OCI-M2 (cell line): Measurements from ENCODE around the gene CPLX3.

ENCODE experiments used
- DNase-seq: peaks from one replicate; lab custom pipeline; 2025; ENCODE audit not compliant: unreplicated experiment; lab: John Stamatoyannopoulos, UW

CPLX3 gene

DNA sequence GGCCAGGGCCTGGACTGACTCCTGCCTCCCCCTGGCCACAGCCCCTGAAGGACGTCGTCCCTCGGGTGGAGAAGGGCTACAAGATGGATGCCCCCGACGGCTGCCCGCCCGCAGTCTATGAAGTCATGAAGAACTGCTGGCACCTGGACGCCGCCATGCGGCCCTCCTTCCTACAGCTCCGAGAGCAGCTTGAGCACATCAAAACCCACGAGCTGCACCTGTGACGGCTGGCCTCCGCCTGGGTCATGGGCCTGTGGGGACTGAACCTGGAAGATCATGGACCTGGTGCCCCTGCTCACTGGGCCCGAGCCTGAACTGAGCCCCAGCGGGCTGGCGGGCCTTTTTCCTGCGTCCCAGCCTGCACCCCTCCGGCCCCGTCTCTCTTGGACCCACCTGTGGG, 24.1 kb upstream of the CPLX3 start:
- DNase-seq = no peak

DNA sequence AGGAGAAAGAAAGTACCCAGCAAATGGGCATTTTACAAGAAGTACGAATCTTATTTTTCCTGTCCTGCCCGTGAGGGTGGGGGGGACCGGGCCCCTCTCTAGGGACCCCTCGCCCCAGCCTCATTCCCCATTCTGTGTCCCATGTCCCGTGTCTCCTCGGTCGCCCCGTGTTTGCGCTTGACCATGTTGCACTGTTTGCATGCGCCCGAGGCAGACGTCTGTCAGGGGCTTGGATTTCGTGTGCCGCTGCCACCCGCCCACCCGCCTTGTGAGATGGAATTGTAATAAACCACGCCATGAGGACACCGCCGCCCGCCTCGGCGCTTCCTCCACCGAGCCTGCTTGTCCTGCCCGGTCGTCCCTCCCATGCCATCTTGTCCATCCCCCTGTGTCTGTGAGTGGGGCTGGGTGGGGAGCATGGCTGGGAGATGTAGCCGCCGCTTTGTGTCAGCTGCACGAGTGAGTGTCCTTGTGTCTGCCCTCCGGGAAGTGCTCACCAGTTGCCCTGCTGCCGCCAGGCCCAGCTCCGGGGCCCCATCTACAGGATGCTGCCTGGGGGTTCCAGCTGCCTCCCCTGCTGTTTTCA, 23.5 kb upstream of the CPLX3 start:
- DNase-seq = no peak

- no peak for DNase-seq
These were observed 21.5 kb upstream of the CPLX3 start for GRCh38 chr15:74804935-74805334.

GRCh38 chr15:74807282-74807681, 19.1 kb upstream of the CPLX3 start:
- no peak for DNase-seq

- no peak for DNase-seq
These were observed 18.2 kb upstream of the CPLX3 start for GRCh38 chr15:74808078-74808839.

DNA sequence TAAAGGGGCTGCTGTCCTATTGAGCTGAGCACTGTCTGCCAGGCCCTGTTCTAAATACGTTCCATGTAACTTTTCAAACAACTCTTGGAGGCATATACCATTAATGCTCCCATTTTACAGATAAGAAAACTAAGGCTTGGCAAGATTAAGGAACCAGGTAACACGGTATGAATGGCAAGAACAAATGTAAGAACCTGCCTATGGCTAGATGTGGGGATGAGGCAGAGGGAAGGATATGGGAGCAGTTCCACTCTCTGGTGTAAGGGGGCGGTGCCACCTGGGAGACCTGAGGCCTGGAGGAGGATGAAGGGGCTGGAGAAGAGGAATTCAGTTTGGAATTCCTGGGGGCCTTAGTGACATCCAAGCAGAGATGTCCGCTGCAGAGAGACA, 17.6 kb upstream of the CPLX3 start:
- no peak for DNase-seq

DNA sequence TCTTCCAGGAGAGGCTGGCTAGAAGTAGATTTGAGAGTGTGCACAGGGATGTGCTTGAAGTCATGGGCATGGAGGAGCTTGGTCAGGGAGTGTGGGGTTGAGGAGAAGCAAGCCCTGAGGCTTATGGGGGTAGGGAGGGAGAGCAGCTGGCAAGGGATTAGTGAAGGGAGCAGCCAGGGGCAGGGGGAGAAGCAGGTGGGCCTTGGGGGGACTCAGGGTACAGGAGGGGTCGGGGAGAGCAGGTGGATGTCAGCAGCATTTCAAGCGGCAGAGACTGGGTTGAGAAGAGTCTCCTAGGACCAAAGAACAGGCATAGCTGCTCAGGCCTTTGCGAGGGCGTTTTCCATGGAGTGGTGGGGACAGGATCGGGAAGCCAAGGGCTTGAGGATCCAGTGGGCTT, 17.2 kb upstream of the CPLX3 start:
- no peak for DNase-seq

DNA sequence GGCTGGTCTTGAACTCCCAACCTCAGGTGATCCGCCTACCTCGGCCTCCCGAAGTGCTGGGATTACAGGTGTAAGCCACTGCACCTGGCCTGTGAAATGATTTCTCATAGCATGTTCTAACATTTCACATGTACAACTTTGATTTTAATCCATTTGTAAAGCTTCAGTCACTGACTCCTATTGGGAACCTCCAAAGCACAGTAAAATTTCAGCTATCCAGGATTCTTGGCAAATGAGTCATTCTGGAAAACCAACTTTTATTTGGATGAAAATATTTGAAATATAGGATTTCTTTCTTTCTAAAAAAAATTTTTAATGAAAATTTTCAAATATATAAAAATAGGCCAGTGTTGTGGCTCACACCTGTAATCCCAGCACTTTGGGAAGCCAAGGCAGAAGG, 16.5 kb upstream of the CPLX3 start:
- DNase-seq = no peak

- no peak for DNase-seq
These were observed 13.9 kb upstream of the CPLX3 start, which contains the start of gene LMAN1L for GRCh38 chr15:74812533-74812932. TSS of gene LMAN1L (plus strand) at chr15:74812835. CDS start at chr15:74812855, 20 bp downstream.

DNA sequence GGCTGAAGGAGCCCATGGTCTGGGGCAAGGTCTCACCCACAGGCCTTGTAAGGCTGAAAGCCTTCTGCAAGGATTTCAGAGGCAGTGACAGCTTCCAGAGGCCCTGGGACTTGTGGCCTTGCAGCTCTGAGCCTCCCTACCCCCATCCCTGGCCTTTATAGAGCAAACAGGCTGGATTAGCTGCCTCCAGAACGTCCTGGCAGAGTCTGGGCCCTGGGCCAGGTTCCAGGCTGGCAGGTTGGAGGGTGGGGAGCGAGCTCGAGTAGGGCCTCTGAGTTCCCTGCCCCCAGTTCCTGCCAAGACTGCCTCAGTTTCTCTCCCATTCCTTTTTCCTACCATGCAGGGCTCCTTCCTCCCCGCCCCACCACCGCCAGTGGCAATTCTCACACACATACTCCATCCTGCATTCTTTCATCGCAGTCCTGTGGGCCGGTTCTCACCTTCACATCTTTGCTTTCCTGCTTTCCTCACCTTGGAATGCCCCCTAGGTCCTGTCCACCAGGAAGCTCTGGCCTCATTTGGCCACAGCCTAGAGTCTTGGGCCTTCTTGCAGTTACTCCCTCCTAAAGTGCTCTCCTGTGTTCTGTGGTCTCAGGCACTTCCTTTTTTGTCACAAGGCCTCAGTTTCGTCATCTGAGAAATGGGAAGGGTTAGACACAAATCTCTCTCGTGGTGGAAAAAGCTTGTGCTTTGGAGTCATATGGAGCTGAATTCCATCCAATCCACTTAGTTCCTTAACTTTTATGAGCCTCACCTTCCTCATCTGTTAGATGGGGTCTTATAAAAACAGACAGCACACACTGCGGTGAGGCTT, 11.1 kb upstream of the CPLX3 start:
- DNase-seq = no peak

- DNase-seq = no peak
These were observed 10.5 kb upstream of the CPLX3 start for GRCh38 chr15:74815961-74816360.

DNA sequence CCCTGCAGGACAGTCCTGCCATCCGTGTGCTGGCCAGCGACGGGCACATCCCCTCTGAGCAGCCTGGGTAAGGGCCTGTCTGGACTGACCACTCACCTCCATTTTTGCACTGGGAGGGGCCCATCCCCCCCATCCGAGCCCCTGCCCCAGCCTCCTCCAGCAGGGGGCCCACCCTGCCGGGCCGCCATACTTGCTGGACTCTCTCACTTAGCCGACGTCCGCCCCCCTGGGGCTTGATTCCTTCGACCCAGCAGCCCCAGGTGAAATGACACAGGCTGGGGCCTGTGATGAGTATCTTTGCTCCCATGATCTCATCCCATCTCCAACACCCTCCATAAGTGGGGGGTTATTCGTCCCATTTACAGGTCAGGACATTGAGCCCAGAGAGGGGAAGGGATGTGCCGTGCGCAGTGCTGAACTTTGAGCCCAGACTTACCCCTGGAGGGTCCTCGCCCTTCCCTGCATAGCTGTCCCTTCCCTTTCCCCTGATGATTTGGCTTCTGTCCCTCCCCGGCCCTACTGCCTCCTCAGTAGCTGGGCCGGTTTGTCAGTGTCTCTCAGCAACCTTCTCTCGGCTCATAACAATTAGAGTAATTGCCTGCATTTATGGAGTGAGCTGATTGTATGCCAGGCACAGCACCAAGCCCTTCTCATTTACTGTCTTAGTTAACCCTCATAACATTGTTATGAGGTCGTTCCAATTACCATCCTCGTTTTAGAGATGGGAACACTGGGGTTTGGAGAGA, 9.6 kb upstream of the CPLX3 start:
- no peak for DNase-seq

- DNase-seq = no peak
These were observed 9.1 kb upstream of the CPLX3 start for GRCh38 chr15:74817370-74817737.

DNA sequence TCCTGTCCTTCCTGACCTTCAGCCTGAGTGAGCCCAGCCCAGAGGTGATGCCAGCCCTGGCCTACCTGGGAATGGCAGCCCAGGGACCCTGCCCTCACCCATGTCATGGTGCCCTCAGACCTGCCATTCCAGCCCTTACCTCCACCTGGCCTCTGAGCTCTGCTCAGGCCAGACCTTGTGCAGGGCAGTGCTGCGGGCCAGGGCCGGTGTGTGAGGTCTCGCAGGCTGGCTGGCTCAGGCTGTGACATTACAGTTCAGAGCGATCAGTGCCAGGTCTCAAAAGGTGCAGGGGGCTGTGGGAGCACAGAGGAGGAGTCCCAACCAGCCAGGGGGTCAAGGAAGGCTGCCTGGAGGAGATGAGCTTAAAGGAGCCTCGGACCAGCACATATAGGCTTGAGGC, 6.4 kb upstream of the CPLX3 start:
- no peak for DNase-seq

GRCh38 chr15:74821091-74821789, 5.2 kb upstream of the CPLX3 start:
- DNase-seq = no peak

- DNase-seq = no peak
These were observed 4.7 kb upstream of the CPLX3 start for GRCh38 chr15:74821790-74822158.

- DNase-seq = no peak
These were observed 4.2 kb upstream of the CPLX3 start for GRCh38 chr15:74822233-74822632.

DNA sequence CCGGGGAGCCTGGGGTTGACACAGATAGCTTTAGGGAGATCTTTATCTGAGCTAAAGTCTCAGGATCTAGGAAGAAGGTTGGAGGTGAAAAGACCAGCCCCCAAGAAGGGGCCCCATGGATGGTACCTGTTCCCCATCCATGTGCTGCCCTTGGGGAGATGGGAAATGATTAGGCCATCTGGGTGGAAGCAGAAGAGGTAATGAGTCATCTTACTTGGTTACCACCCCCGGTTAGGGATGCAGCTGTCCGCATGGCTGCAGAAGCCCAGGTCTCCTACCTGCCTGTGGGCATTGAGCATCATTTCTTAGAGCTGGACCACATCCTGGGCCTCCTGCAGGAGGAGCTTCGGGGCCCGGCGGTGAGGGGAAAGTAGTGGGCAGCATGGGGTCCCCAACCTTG, 3.1 kb upstream of the CPLX3 start:
- no peak for DNase-seq

DNA sequence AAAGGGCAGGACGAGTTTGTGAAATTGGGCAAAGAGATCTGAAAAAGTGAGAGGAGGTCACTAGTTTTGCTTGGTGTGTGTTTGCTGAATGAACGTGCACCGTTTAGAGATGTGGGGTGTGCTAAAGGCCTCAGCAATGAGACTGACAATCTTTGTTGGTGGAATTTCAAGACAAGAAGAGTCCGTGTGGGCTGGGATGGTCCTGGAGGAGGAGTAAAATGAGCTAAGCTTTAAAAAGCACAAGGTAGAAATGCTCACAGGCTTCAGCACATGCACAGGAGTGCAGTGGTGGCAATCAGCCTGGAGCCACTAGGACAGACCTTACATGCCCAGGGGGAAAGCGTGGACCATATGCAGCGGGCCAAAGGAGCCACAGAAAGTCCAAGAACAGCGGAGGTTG, 1.5 kb upstream of the CPLX3 start:
- no peak for DNase-seq

GRCh38 chr15:74825866-74826265, 561 bp upstream of the CPLX3 start:
- no peak for DNase-seq

- no peak for DNase-seq
These were observed 494 bp downstream of the CPLX3 start for GRCh38 chr15:74826921-74827320.
